CD14-positive monocyte (primary cell): Measurements from ENCODE around the gene ZNF710. TPM values are rescaled to one million over a fixed set of nuclear protein-coding genes. Genes with fewer than 3 reads are reported as not detected.

Source experiments
- DNase-seq, 3 donors: peaks; one replicate each; pipeline ENCODE4 v3.0.0-alpha.2; 2011 to 2022
- H2AFZ ChIP-seq: 2 replicates; pipeline ENCODE4 v1.6.0; 2012; ENCODE audit warnings: mild to moderate bottlenecking, low read depth, low read length, inconsistent platforms; ENCODE audit not compliant: insufficient read depth, poor library complexity, severe bottlenecking
- H3K27ac ChIP-seq, 2 donors: 1 replicate in 1 of 2; 2 replicates in 1 of 2; pipeline ENCODE4 v1.5.1; 2012 to 2013; ENCODE audit warnings: low read length in 2 of 2, control low read depth in 1 of 2, inconsistent platforms in 1 of 2, low read depth in 1 of 2, mild to moderate bottlenecking in 1 of 2
- H3K27me3 ChIP-seq, 2 donors: one replicate each; pipeline versions ENCODE4 v1.6.0 to v1.6.1; 2011 to 2013; ENCODE audit warnings: low read length in 2 of 2; ENCODE audit not compliant: control insufficient read depth in 2 of 2, insufficient read depth in 2 of 2
- H3K36me3 ChIP-seq, 2 donors: replicated peaks in 1 of 2; 1 replicate in 1 of 2; 2 replicates in 1 of 2; pipeline versions ENCODE4 v1.5.1 to v1.6.1; 2012 to 2013; ENCODE audit warnings: low read length in 2 of 2, control low read depth in 1 of 2, inconsistent platforms in 1 of 2, mild to moderate bottlenecking in 1 of 2; ENCODE audit not compliant: insufficient read depth in 2 of 2, control insufficient read depth in 1 of 2
- H3K4me1 ChIP-seq, 2 donors: 1 replicate in 1 of 2; 2 replicates in 1 of 2; pipeline versions ENCODE4 v1.5.1 to v1.6.1; 2012 to 2013; ENCODE audit warnings: low read length in 2 of 2, control low read depth in 1 of 2, inconsistent platforms in 1 of 2, mild to moderate bottlenecking in 1 of 2, moderate library complexity in 1 of 2; ENCODE audit not compliant: insufficient read depth in 2 of 2, control insufficient read depth in 1 of 2
- H3K4me2 ChIP-seq: replicated peaks from 2 replicates; pipeline ENCODE3; 2012; ENCODE audit warnings: low read length, moderate library complexity, mild to moderate bottlenecking; ENCODE audit not compliant: poor library complexity, severe bottlenecking; ENCODE audit errors: extremely low read depth
- H3K4me3 ChIP-seq, 3 experiments: fragments of 200-600 bp in 1 of 3; sonication (generic) in 1 of 3; replicated peaks in 1 of 3; 1 replicate in 2 of 3; 2 replicates in 1 of 3; pipeline ENCODE4 v1.5.1; 2011 to 2013; ENCODE audit warnings: low read length in 3 of 3, mild to moderate bottlenecking in 3 of 3, control low read depth in 2 of 3, low read depth in 2 of 3, inconsistent platforms in 1 of 3, moderate library complexity in 1 of 3
- H3K79me2 ChIP-seq: 2 replicates; pipeline ENCODE4 v1.6.0; 2012; ENCODE audit warnings: mild to moderate bottlenecking, control low read depth, inconsistent platforms, low read length, moderate library complexity; ENCODE audit not compliant: insufficient read depth
- H3K9ac ChIP-seq: 2 replicates; pipeline ENCODE4 v1.6.0; 2017; ENCODE audit warnings: low read length, mild to moderate bottlenecking; ENCODE audit not compliant: insufficient read depth, poor library complexity, severe bottlenecking
- H3K9me3 ChIP-seq, 2 donors: replicated peaks in 1 of 2; 1 replicate in 1 of 2; 2 replicates in 1 of 2; pipeline versions ENCODE4 v1.5.1 to v1.6.1; 2012 to 2013; ENCODE audit warnings: low read length in 2 of 2, control low read depth in 1 of 2; ENCODE audit not compliant: control insufficient read depth in 1 of 2, insufficient read depth in 1 of 2
- H4K20me1 ChIP-seq: 2 replicates; pipeline ENCODE4 v1.6.0; 2012; ENCODE audit warnings: mild to moderate bottlenecking, low read length, control low read depth, moderate library complexity; ENCODE audit not compliant: insufficient read depth
- H3K27ac Mint-ChIP-seq, 7 donors: one replicate each; pipeline ENCODE4 v1.8.0; 2020; ENCODE audit warnings: mild to moderate bottlenecking in 7 of 7, mixed read lengths in 7 of 7, moderate library complexity in 6 of 7, inconsistent platforms in 2 of 7
- H3K27me3 Mint-ChIP-seq, 3 donors: one replicate each; pipeline ENCODE4 v1.8.0; 2021 to 2022; ENCODE audit warnings: low read depth in 3 of 3, mild to moderate bottlenecking in 3 of 3, mixed read lengths in 3 of 3, moderate library complexity in 3 of 3, inconsistent platforms in 1 of 3
- H3K36me3 Mint-ChIP-seq, 2 donors: one replicate each; pipeline ENCODE4 v1.8.0; 2020; ENCODE audit warnings: mixed read lengths in 2 of 2, inconsistent platforms in 1 of 2, mild to moderate bottlenecking in 1 of 2
- H3K4me1 Mint-ChIP-seq: one replicate; pipeline ENCODE4 v1.8.0; 2020; ENCODE audit warnings: mild to moderate bottlenecking, mixed read lengths
- H3K4me3 Mint-ChIP-seq, 2 donors: one replicate each; pipeline ENCODE4 v1.8.0; 2020; ENCODE audit warnings: mild to moderate bottlenecking in 2 of 2, mixed read lengths in 2 of 2, moderate library complexity in 1 of 2
- H3K9me3 Mint-ChIP-seq, 7 donors: one replicate each; pipeline ENCODE4 v1.8.0; 2020 to 2022; ENCODE audit warnings: mixed read lengths in 7 of 7, mild to moderate bottlenecking in 6 of 7, moderate library complexity in 6 of 7, inconsistent platforms in 2 of 7
- WGBS: methylation state at CpG from one replicate; pipeline ENCODE4 v1.1.5; 2013; ENCODE audit warnings: missing lambda C conversion rate; ENCODE audit not compliant: insufficient coverage; 5-methylcytosine and 5-hydroxymethylcytosine counted together
- intact Hi-C, 2 donors: fragments of 100-400 bp; cut with micrococcal nuclease; formaldehyde crosslinking; loops; one replicate each; pipeline versions ENCODE4 v1.15.0 to v1.15.1; 2023
- polyA plus RNA-seq, 3 donors: library from polyadenylated mRNA; depleted of rRNA in 1 of 3; unstranded in 2 of 3; stranded (reverse) in 1 of 3; fragments of 300-500 nt in 2 of 3; fragments of >200 nt in 1 of 3; fragmentation: Illumina TruSeq in 2 of 3; gene quantifications; 1 replicate in 2 of 3; 2 replicates in 1 of 3; pipeline ENCODE4 v1.2.3, GENCODE V29; 2012 to 2021
- TF ChIP-seq, protein P1 (sequence below): fragments of 200-600 bp; IDR thresholded peaks from one replicate; pipeline ENCODE4 v1.8.0; 2022; ENCODE audit warnings: antibody characterized with exemption, mild to moderate bottlenecking

The ZNF710 gene
- polyA plus RNA-seq, 3 donors, result 3.4 to 45.6 (median 4.8) TPM

DNA sequence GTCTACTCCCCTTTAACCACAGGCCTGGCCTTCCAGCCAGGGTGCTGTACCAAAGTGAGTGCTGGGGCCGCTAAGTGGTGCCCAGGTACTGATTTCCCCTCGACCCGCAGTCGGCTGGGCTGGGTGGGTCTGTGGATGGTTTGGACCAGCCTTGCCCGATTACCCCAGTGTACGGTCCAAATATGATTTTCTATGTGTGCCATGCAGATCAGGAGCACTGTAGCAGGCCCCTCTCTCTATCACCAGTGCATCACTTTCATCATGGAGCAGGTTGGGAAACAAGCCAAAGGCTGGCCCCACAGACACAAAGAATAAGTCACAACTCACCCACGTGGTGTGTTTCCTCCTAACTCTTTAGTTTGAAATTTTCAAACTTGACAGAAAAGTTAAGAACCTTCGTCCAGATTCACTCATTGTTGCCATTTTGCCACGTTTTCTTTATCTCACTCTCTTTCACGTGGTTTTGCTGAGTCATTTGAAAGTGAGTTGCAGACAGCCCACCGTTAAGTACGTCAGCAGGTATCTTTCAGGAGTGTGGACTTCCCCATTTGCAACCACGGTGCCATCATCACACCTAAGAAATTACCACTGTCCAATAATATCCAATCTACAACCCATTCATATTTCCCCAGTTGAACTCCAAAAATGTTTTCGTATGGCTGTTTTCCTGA, 37.0 kb downstream of the ZNF710 start:
- Histone ChIP-seq H3K79me2 (peaks cover 81% of the 10 kb centered on the region), H3K9me3 (no peaks in the 10 kb centered on the region), H3K4me3 (peak overlapping the region in 1 of 3 experiments; percentile 39), H2AFZ (no peak overlapping the region), H3K27me3 (no peaks in the 10 kb centered on the region), H3K4me2 (peak overlapping the region; percentile 2), H3K27ac (peak overlapping the region; percentile 91 to 97), H3K9ac (no peak overlapping the region), H3K4me1 (peaks cover 80 to 89% of the 10 kb centered on the region in 2 donors), H4K20me1 (no peaks in the 10 kb centered on the region), H3K36me3 (peaks cover 7 to 12% of the 10 kb centered on the region in 2 donors)
- 20% methylated on average over 7 of the region's 14 CpGs for WGBS
- TF ChIP-seq, protein P1, sequence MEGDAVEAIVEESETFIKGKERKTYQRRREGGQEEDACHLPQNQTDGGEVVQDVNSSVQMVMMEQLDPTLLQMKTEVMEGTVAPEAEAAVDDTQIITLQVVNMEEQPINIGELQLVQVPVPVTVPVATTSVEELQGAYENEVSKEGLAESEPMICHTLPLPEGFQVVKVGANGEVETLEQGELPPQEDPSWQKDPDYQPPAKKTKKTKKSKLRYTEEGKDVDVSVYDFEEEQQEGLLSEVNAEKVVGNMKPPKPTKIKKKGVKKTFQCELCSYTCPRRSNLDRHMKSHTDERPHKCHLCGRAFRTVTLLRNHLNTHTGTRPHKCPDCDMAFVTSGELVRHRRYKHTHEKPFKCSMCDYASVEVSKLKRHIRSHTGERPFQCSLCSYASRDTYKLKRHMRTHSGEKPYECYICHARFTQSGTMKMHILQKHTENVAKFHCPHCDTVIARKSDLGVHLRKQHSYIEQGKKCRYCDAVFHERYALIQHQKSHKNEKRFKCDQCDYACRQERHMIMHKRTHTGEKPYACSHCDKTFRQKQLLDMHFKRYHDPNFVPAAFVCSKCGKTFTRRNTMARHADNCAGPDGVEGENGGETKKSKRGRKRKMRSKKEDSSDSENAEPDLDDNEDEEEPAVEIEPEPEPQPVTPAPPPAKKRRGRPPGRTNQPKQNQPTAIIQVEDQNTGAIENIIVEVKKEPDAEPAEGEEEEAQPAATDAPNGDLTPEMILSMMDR, result no peak
- peak; percentile 64 to 75 (median 73) for DNase-seq
- H3K36me3 Mint-ChIP-seq, result peaks cover 17 to 36% of the 10 kb centered on the region in 2 donors
- peak overlapping the region; percentile 93 to 99 (median 98) for H3K27ac Mint-ChIP-seq
- no peak overlapping the region for H3K4me3 Mint-ChIP-seq
- H3K27me3 Mint-ChIP-seq, result peaks cover 0 to 2% (median 2%) of the 10 kb centered on the region in 3 donors
- intact Hi-C loops, result loop anchor here (5.0 to 10.0 kb wide), 3 partner anchors 34 to 63 kb away; partner anchors contain the start of gene ZNF710 (in 1 of the 2)
- H3K4me1 Mint-ChIP-seq, result peaks cover 87% of the 10 kb centered on the region
- H3K9me3 Mint-ChIP-seq, result no peaks in the 10 kb centered on the region

GRCh38 chr15:90038632-90039095, 37.5 kb downstream of the ZNF710 start:
- H4K20me1 ChIP-seq, result no peaks in the 10 kb centered on the region
- Mint-ChIP-seq H3K9me3 (no peaks in the 10 kb centered on the region), H3K36me3 (peaks cover 18 to 39% of the 10 kb centered on the region in 2 donors), H3K27ac (peak overlapping the region; percentile 93 to 99 (median 98)), H3K4me1 (peaks cover 85% of the 10 kb centered on the region), H3K27me3 (peaks cover 0 to 2% (median 2%) of the 10 kb centered on the region in 3 donors), H3K4me3 (no peak overlapping the region)
- H3K27ac ChIP-seq, result peak overlapping the region in 1 of 2 donors; percentile 97
- peaks cover 81% of the 10 kb centered on the region for H3K79me2 ChIP-seq
- H3K9ac ChIP-seq, result no peak overlapping the region
- peaks cover 8 to 17% of the 10 kb centered on the region in 2 donors for H3K36me3 ChIP-seq
- no peaks in the 10 kb centered on the region for H3K9me3 ChIP-seq
- no peak overlapping the region for H3K4me3 ChIP-seq
- intact Hi-C loops, result loop anchor here (5.0 to 10.0 kb wide), 3 partner anchors 34 to 64 kb away; partner anchors contain the start of gene ZNF710 (in 1 of the 2)
- TF ChIP-seq, protein P1, result no peak
- H3K27me3 ChIP-seq, result no peaks in the 10 kb centered on the region
- 0% methylated on average over 1 of the region's 3 CpGs for WGBS
- H3K4me1 ChIP-seq, result peaks cover 80 to 89% of the 10 kb centered on the region in 2 donors
- peak in 2 of 3 donors; percentile 32 to 34 for DNase-seq
- no peak overlapping the region for H2AFZ ChIP-seq
- H3K4me2 ChIP-seq, result no peak overlapping the region
